Epidermal melanocyte (primary cell): Measurements from ENCODE around the gene PSKH1.

Source experiments
- DNase-seq: peaks from one replicate; pipeline ENCODE4 v3.0.0; 2011; ENCODE audit warnings: low spot score; ENCODE audit not compliant: insufficient read length

Gene PSKH1

DNA sequence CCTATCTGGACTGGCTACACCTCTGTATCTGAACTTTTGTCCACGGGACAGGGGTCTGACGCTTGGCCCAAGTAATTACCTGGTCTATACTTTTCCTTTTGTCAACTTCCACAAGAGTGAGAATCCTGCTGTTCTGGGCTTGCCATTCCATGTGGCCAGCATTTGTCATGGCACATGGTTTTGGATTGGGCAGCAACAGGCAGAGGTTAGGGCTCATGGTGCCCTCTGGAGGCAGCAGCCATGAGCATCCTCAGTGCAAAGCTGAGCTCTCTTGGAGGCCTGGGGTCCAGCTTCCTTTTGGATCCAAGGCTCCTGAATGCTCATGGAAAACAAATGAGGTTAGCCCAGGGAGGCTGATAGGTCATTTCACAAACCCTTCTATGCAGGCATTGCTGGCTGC, 27.7 kb upstream of the PSKH1 start:
- DNase-seq = no peak

DNA sequence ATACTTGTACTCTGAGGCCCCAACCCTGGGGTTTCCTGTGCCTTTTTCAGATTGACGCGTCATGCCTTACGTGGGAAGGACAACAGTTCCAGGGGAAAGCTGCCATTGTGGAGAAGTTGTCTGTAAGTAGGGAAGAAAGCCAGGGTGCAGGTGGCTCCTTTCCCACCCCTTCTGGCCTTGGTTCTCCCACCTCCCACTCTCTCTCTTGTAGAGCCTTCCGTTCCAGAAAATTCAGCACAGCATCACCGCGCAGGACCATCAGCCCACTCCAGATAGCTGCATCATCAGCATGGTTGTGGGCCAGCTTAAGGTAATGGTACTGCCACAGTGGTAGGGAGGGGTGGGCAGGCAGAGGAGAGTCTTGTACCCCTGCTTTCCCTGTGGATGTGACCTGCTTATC, 24.8 kb upstream of the PSKH1 start:
- no peak for DNase-seq

DNA sequence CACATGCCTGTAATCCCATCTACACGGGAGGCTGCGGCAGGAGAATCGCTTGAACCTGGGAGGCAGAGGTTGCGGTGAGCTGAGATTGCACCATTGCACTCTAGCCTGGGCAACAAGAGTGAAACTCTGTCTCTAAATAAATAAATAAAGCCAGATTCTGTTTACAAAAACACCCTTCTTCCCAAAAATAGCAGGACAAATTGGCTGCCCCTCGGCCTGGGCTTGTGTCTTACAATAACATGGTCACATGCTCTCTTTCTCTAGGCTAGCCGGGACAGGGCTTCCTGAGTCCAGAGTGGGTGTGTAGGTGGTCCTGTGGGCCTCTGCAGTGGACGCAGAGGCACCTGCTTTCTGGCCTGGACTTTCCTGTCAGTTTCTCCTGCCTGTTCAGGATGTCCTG, 23.4 kb upstream of the PSKH1 start:
- no peak for DNase-seq

DNA sequence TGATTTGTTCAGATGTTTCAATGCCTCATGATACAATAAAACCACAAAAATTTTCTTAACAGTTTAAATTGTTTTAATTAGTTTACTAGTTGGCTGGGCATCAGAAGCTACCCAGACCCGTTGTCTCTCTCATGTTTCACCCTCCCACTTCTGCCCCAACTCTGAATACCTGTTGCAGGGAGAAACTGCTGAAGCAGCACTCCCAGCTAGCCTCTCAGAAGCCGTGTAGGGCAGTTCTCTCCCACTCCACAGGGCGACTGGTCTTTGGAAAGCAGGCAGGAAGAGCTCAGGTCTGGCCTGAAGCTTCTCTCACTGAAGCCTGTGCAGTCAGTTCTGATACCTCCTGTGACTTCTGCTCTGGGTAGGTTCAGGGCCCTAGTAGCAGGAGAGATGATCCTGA, 21.8 kb upstream of the PSKH1 start:
- no peak for DNase-seq

DNA sequence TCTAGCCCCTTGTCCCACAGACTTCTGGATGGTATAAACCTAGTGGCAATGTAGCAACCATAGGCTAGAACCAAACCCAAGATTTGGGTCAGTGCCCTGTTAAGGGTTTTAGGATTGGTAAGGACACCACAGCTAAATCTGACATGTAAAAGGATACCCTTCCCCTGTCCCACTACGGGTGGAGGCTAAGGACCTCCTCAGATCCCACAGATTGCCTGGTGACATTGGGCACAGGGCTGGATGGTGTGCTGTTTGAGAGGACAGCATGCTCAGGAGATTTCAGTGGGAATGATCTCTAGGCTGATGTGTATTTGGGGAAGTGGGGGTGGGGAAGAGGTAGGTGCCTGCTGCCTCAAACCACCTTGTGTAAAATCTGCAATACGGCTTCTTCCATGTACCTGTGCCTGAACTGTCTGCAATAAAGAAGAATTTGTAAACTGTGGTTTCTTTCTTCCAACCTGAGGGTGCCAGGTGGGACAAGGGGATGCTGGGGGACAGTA, 20.9 kb upstream of the PSKH1 start:
- DNase-seq = no peak

DNA sequence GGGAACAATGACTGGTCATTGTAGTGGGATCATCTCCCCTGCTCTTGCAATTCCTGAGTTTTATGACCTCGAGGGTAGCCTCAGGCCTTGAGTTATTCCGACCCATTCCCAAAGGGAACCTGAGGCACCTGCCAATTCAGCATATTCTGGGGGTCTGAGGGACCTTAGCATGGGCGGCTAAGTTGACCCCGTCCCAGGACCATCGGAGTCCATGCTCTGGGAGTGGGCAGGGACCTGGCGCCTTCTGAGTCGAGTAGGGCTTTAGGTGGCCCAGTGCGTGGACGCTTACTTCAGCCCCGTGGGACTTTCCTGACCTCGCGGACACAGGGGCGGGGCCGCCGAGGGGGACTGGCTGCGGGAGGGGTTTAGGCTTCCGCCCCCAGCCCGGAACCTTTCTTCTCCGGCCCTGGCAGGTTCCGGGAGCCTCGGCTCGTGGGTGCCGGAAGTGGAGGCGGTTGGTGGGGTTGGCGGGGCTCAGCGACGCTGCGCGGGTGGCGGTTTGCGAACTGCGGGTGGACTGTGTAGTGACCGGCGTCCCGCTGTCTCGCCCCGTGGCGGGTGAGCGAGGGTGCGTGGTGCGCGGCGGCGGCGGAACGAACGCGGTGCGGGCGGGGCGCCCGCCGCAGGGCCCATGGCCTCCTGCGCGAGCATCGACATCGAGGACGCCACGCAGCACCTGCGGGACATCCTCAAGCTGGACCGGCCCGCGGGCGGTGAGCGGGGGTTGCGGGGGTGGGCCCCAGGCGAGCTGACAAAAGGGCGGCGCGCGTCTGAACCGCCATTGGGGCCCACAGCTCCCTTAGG, 20.2 kb upstream of the PSKH1 start, which contains the start of gene EDC4:
EDC4 (plus strand) TSS at position 422 of the 804 bp plus-strand sequence; CDS start at position 632, 210 bp downstream.
- peak; percentile 90 for DNase-seq

DNA sequence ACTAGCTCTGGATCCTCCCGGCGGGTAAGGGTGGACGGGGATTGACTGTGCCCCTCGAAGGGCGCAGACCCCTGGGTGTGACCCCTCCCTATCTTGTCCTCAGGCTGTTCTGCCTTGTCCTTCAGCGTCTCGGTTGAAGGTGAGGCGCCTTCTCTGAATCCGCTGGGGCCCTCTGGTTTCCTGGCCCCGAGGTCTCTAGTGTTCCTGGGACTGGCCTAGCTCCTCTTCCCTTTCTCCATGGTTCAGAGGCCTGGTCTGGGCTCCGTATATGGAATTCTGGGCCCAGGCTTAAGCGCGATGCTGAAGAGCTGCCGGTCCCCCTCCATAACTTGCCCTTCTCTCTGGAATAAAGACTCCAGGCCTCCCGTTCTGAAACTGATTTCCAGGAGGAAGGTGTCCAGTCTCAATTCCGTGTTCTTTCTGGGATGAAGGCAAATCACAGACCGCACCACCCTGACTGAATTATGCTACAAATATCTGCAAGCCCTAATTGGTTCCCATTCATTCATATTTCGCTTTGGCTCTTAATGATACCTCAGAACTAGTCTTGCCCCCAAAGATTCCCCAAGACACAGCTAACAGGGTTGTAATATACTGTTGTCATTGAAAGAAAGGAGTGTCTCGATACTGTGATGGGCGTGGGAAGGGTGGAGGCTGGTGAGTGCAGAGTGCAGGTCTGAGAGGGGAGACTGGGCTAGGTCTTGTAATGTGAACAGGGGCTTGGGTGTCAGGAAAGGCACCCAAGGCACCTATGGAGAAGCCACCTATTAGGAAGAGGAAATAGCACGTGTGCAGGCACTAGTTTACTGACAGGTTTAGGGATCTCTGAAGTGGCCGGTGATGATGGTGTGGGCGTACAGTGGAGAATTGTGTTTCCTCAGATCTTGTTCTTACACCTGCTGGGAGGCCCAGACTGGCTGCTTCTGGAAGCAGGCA, 19.4 kb upstream of the PSKH1 start:
- no peak for DNase-seq

DNA sequence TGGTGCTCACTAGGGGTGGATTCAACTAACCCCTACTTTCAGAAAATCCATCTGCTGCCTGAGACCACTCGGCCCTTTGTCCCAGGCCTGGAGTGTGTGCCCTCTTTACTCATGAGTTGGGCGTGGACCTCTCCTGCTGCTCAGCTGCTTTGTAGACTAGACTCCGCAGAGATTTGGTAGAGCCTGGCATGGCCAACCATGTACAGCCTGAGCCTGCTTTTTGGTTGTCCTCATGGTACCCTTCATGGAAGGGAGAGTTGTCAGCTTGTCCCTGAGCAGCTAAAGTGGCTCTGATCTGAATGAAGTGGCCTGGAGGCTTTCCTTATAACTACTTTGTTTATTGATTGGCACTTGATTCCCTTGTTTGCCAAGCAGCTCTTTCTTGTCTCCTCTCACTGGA, 18.7 kb upstream of the PSKH1 start:
- no peak for DNase-seq

DNA sequence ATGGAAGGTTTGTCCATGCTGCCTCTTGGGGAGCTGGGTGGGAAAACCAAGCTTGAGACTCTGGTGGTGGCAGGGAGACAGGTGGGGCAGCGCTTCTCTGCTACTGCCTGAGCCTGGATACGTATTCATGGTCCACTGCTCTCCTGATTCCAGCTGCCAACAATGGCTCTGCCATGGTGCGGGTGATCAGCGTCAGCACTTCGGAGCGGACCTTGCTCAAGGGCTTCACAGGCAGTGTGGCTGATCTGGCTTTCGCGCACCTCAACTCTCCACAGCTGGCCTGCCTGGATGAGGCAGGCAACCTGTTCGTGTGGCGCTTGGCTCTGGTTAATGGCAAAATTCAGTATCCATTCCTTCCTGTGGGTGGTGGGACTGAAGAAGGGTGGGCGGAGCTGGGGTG, 16.0 kb upstream of the PSKH1 start:
- no peak for DNase-seq

DNA sequence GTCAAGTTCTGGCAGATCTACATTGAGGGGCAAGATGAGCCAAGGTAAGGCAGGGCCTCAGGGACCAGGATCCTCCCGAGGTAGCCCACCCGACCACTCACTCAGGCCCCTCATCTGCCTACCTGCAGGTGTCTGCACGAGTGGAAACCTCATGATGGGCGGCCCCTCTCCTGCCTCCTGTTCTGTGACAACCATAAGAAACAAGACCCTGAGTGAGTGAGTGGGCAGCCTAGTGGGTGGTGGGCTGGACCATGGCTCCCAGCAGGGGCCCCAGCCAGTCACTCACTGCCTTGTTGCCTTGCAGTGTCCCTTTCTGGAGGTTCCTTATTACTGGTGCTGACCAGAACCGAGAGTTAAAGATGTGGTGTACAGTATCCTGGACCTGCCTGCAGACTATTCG, 14.8 kb upstream of the PSKH1 start:
- DNase-seq = no peak

DNA sequence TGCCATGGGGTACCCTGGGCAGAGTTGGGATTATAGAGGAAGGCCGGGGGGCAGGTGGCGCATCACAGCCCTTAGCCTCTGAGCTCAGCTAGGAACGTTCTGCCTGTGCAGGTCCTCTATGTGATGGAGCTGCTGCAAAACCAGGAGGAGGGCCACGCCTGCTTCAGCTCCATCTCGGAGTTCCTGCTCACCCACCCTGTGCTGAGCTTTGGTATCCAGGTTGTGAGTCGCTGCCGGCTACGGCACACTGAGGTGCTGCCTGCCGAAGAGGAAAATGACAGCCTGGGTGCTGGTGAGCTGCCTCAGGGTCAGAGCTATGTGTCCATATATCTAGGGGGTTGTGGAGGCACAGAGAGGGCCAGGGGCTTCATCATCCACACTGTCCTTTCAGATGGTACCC, 14.2 kb upstream of the PSKH1 start:
- no peak for DNase-seq

DNA sequence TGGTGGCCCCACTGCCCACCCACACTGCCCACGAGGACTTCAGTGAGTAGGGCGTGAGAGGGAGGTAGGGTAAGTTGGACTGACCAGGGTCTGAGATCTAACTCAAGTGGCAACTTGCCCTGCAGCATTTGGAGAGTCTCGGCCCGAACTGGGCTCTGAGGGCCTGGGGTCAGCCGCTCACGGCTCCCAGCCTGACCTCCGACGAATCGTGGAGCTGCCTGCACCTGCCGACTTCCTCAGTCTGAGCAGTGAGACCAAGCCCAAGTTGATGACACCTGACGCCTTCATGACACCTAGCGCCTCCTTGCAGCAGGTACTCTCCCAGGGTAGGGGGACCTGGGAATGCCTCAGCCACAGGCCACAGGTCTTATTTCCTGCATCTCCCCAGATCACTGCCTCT, 13.6 kb upstream of the PSKH1 start:
- DNase-seq = no peak

DNA sequence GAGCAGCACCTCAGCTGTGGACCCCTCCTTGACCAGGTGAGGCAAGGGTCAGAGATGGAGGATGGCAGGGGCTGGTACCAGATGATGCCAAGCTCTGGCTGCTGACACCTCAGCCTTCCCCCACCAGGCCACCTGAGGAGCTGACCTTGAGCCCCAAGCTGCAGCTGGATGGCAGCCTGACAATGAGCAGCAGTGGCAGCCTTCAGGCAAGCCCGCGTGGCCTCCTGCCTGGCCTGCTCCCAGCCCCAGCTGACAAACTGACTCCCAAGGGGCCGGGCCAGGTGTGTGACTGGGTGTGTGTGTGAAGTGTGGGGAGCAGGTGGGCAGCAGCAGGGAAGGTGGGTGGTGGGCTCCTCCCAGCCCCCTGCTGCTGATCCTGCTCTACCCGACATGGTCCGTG, 13.1 kb upstream of the PSKH1 start:
- DNase-seq = no peak

DNA sequence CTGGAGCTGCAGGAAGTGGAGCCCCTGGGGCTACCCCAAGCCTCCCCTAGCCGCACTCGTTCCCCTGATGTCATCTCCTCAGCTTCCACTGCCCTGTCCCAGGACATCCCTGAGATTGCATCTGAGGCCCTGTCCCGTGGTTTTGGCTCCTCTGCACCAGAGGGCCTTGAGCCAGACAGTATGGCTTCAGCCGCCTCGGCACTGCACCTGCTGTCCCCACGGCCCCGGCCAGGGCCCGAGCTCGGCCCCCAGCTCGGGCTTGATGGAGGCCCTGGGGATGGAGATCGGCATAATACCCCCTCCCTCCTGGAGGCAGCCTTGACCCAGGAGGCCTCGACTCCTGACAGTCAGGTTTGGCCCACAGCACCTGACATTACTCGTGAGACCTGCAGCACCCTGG, 12.5 kb upstream of the PSKH1 start:
- DNase-seq = no peak

DNA sequence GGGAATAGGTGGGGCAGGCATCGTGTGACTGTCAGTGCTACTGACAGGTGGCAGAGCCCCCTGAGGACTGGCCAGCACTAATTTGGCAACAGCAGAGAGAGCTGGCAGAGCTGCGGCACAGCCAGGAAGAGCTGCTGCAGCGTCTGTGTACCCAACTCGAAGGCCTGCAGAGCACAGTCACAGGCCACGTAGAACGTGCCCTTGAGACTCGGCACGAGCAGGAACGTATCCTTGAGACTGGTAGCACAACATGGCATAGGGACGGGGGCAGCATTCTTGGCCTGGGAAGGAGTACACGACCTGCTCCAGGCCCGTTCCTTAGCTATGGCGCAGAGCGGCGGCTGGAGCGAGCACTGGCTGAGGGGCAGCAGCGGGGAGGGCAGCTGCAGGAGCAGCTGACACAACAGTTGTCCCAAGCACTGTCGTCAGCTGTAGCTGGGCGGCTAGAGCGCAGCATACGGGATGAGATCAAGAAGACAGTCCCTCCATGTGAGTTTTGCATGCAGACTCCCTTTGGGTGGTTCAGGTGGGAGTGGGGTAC, 11.4 kb upstream of the PSKH1 start:
- DNase-seq = no peak

DNA sequence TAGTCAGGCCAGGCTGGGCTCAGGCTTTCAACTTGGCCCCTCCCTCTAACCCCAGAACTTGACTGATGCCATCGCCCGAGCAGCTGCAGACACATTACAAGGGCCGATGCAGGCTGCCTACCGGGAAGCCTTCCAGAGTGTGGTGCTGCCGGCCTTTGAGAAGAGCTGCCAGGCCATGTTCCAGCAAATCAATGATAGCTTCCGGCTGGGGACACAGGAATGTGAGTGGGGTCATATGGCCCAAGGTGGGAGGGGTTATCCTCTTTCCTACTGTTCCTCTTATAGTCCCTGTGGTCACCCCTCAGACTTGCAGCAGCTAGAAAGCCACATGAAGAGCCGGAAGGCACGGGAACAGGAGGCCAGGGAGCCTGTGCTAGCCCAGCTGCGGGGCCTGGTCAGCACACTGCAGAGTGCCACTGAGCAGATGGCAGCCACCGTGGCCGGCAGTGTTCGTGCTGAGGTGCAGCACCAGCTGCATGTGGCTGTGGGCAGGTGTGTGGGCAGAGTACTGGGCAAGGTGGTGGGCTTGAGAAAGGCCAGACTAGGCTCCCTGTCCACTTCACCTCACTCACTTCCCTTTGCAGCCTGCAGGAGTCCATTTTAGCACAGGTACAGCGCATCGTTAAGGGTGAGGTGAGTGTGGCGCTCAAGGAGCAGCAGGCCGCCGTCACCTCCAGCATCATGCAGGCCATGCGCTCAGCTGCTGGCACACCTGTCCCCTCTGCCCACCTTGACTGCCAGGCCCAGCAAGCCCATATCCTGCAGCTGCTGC, 10.5 kb upstream of the PSKH1 start:
- no peak for DNase-seq

DNA sequence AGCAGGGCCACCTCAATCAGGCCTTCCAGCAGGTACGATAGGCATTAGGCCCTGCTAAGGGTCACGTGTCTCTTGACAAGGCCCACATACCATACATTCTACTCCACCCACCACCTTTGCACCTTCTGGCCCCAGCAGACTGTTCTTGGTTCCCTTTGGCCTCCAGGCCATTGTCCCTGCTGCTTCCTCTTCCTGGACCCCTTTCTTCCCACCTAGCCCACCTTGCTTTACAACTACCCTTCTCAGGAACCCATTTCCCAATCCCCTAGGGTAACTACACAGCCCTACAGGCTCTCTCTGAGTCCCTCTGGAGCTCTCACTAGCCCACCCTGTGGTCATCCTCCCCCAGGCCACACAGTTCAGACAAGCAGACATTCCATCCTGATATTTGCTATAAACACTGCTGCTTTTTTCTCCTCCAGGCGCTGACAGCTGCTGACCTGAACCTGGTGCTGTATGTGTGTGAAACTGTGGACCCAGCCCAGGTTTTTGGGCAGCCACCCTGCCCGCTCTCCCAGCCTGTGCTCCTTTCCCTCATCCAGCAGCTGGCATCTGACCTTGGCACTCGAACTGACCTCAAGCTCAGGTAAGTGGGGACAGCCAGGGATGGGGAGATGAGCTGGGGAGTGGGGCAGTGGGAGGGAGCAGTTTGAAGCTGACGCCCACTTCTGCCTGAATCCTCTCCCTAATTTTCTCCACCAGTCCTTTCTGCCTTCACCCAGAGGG, 9.7 kb upstream of the PSKH1 start:
- peak; percentile 69 for DNase-seq

DNA sequence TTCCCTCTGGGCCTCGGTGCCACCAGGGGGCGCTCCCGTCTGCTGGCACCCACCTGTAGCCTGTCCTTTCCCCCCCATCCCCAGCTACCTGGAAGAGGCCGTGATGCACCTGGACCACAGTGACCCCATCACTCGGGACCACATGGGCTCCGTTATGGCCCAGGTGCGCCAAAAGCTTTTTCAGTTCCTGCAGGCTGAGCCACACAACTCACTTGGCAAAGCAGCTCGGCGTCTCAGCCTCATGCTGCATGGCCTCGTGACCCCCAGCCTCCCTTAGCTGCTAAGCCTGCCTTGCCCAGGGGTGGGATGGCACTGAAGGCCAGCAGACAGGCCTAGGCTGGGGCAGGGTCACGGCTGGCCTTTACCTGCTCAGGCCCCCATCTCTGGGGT, 9.2 kb upstream of the PSKH1 start:
- no peak for DNase-seq

DNA sequence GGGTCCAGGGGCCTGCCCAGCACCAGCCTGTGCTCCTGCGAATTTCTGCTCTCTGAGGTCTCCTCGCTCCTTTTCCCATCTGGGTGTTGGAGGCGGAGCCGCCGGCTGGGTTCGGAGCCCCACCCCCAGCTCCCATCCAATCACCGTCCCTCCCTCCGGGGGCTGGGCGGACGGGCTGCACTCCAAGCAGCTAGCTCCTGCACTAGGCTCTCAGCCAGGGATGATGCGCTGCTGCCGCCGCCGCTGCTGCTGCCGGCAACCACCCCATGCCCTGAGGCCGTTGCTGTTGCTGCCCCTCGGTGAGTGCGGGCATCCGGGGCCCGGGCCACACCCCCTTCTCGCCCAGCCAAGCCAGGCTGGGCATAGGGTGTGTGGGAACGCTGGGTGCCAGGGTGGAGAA, 8.4 kb upstream of the PSKH1 start, which contains the start of gene NRN1L:
NRN1L (plus strand) TSS at position 202 of the 400 bp plus-strand sequence; CDS start at position 221, 19 bp downstream.
- peak; percentile 78 for DNase-seq

DNA sequence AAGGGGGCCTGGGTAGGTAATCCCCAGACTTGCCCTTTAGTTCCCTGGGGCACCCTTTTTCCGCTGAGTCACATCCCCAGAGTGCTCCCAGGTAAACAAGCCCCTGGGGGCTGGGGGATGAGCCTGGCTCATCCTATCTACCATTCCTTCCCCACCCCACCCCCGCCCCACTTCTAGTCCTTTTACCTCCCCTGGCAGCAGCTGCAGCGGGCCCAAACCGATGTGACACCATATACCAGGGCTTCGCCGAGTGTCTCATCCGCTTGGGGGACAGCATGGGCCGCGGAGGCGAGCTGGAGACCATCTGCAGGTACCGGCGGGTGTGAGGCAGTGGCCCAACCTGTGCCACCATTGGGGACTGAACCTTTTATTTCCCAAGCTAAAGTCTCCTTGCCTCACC, 7.5 kb upstream of the PSKH1 start:
- DNase-seq = no peak
